ENCODE data around the gene FARS2.

The FARS2 gene

GRCh38 chr6:5388326-5388725 is 127.0 kb downstream of the FARS2 start:
- DNase-seq: no peak

DNA sequence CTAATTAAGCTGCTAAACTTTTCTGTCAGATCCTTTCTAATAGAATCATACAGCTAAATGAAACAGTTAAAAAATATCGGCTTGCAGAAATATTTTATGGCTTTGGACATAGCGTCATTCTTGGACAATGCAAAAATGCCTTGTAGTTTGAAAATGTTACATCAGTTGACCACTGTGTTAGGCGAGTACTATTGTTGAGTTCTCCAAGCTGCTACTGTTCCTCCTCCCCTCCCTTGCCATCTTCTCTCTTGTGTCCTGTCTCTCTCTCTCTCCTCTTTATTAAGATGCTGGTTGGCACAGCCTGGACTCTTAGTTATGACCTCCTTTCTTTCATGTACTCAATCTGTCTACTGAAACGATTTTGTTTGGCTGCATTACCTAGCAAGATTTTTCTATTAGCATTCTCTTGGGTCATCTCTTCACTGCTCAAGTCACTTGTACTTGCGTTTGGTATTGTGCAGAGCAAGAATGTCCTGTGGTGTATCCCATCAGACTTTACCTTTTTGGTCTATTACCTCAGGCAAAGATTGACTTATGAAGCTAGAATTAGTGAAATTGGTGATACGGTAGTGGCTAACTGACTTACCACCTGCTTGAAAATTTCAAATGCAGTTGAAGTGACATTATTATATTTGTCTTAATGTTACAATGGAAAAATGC is 127.9 kb downstream of the FARS2 start:
- no peak for DNase-seq

DNA sequence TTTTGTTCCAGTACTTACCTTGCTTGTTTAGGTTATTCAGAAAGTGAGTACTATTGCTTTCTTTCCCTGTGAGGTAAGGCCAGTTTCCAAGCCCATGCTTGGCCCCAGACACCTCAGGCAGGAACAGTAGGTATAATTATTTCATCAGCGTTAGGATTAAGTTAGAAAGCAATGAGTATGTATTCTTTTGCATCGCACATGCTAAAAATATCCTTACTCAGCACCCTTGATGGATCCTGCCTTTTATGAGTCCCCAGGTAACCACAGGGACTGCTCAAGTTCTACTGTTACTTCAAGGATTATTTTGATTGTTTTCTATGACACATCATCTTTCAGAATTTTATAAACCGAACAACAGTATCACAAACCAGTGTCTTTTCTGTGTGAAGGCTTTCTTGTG is 128.9 kb downstream of the FARS2 start:
- no peak for DNase-seq

GRCh38 chr6:5394280-5394679 is 133.0 kb downstream of the FARS2 start:
- DNase-seq: no peak

- no peak for DNase-seq
These were observed 134.4 kb downstream of the FARS2 start for GRCh38 chr6:5395719-5396118.

GRCh38 chr6:5398530-5398929 is 137.2 kb downstream of the FARS2 start:
- DNase-seq: no peak

DNA sequence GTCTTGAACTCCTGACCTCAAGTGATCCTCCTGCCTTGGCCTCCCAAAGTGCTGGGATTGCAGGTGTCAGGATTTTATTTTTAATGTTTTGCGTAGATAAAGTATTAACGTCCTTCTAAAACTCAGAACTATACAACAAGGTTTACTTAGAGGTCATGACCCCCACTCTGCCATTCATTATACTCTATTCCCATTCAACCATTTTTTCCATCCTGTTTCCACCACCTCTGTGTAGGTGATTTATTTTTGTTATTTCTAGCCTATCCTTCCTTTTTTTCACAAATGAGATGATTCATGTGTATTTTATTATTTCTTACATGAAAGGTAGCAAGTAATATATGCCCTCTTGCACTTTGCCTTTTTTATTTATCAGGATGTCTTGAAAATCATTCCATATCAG is 138.1 kb downstream of the FARS2 start:
- DNase-seq: no peak

DNA sequence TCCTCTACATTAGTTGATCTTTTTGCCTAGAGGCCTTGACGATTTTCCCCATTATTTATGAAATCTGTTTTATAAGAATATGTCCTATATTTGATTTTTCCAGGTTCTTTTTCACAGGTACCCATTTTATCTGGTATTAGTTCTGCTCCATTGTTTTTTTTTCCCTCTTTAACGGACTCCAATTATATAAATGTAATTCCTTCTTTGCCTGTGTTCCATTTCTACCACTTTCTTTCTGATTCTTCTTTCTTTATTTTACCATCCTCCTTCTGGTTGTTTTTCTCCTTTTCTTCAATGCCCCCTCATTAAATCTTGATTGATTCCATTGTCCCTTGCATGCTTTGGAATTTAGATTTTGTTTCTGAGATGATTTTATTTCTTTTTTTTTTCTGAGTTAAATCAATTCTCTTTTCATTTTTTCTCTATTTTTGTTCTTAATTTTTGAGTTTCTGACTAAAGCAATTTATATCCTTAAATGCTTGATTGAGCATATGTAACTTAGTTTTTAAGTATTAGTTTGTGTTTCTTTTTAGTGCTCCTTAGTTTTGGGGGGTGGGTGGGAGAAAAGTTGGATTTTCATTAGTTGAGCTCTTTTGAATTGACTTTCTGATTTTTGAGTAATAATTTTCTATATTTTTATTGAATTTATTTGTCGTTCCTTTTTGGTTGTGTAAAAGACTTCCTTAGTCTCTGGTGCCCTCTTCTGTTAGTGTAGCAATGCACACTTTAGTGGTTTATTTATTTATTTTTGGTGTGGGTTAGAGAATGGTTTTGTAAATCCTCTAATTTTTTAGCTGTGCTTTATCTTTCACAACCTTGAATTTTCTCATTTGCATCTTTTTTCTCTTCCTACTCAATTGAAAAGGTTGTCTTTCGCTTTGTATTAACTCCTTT is 140.8 kb downstream of the FARS2 start:
- DNase-seq: no peak

DNA sequence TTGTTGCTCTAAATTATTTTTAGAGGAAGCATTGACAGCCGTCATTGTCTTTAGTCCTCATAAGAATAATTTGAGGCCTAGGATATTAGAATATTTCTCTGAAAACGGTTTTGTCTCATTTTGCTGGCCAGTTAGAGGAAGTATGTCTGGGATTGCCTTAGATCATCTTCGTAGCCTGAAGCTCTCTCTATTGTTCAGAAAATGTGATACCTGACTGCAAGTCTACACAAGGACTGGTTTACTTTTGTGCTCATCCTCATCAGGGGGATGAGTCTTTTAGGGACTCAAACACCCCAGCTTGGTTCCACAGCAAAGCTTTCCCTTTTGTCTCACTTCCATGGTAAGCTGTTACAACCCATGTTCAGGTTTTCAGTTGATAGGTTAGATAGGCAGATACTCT is 141.8 kb downstream of the FARS2 start:
- DNase-seq: no peak

GRCh38 chr6:5403609-5404008 is 142.3 kb downstream of the FARS2 start:
- DNase-seq: no peak

DNA sequence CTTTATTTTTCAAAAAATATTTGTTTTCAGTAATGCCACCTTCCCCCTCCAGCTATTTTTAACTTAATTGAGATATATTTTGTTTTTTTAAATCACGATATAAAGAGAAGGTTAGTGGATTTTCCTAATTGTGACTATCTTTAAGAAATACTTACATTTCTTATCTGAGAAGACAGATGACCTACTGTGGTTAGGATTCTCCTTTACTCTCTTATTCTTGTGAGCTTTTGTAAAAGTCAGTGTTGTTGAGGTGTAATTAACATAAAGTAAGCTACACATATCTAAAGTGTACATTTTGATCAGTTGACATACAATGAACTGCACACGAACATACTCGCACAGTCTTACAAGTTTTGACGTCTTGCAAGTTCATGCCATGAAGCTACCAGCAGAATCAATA is 144.7 kb downstream of the FARS2 start:
- no peak for DNase-seq

GRCh38 chr6:5411414-5411813 is 150.1 kb downstream of the FARS2 start:
- no peak for DNase-seq

DNA sequence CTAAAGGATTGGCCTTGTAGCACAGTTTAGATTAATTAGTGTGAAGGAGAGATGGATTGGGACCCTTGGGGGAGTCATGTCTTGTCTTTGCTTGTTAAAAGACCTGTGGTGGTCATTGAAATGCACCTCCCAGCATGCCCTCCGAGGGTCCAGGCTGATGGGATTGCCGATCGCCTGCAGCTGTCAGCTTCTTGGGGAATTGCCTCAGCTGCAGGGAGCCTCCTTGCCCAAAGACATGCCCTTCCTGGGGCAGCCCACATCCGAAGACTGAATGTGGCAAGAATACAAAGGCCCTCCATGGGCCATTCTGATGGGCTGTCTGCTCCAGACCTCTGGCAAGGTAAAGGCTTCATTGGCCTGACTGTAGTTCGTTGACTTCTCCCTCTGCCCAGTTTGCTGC is 150.7 kb downstream of the FARS2 start:
- DNase-seq: no peak

DNA sequence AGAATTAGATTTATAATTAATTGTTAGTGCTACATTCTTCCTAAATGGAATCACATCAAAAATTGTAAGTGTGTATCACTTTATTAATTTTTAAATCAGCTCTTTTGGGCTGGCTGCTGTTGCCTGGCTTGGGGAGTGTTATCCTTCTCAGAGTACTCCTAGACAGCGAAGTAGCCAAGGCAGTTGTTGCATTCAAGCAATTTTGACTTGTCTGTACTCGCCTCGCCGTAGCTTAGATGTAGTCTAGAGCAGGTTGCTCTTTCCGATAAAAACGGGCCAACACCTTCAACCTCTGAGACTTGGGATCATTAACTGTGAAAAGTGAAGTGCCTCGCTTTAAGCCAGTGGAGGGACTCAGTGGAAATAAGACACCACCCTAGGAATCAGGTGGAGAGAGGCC is 151.3 kb downstream of the FARS2 start:
- no peak for DNase-seq

GRCh38 chr6:5416250-5416649 is 154.9 kb downstream of the FARS2 start:
- no peak for DNase-seq

- no peak for DNase-seq
These were observed 161.1 kb downstream of the FARS2 start for GRCh38 chr6:5422321-5422915.

- DNase-seq: no peak
These were observed 161.9 kb downstream of the FARS2 start for GRCh38 chr6:5423251-5423650.

DNA sequence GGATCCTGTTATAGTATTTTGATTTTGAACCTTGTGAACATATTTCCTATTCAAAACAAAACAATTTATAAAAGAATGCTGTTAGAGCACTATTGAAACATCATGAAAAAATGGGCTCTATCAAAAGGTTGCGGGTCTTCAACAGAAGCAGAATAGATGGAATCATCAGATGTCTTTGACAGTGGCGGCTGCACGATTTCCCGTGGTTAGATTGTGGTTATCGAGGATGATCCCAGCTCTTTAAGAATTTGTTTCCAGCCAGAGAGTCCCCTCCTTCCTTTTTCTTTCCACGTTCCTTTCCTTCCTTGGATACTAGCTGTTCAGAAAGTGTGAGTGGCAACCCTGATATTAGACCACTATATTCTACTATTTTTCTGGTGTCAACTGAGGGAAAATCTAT is 163.4 kb downstream of the FARS2 start:
- DNase-seq: no peak

GRCh38 chr6:5425267-5425666 is 164.0 kb downstream of the FARS2 start:
- no peak for DNase-seq

DNA sequence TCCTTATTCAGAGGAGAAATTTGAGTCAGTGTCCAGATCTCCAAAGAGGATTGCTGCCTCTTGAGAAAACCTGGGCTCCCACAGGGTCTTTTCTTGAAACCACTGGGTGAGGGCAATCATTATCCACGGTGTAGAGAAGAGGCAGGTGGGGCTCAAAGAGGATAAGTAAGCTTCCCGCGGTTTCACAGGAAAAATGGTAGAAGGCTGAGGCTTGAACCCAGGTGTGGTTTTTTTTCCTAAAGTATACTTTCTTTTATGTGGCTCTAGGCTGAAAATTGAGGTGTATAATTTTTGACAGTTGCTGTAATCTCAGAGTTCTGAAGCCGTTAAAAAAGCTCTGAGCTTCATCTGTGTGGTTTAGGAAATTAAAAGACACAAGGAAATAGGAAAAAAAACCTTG is 164.5 kb downstream of the FARS2 start:
- no peak for DNase-seq

DNA sequence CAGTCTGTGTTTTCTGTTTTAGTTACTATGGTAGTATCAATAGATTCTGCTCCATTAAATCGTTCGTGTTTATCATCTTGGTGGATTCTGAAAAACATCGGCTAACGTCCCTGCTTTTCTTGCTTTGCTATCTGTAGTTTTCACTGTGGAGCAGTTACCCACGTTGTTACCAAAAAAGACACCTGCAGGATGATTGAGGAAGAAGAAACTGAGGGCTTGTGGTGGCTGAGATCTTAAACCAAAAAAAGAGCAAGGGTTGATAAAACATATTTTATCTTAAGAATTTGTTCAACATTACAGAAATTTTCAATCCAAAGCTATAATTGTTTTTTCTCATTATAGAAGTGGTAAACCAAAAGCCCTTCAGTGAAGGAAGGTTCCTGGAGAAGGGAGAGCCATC is 166.3 kb downstream of the FARS2 start:
- no peak for DNase-seq

DNA sequence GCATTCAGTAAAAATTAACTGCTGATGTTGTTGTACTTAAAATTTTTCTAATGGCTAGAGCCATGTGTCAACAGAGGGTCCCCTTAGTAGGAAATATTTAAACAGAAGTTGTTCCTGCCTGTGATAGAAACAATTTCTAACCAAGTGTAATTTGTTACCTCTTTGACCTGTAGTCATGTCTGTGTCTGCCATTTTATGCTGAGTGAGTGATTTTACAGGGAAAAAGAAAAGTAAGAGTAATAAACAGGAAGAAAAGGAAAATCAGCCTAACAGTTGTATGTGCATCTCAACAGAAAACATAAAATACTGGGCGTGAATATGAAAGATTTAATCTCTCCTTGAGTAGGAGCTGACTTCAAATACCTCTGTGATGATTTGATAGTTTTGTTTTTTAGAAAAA is 172.0 kb downstream of the FARS2 start:
- no peak for DNase-seq

DNA sequence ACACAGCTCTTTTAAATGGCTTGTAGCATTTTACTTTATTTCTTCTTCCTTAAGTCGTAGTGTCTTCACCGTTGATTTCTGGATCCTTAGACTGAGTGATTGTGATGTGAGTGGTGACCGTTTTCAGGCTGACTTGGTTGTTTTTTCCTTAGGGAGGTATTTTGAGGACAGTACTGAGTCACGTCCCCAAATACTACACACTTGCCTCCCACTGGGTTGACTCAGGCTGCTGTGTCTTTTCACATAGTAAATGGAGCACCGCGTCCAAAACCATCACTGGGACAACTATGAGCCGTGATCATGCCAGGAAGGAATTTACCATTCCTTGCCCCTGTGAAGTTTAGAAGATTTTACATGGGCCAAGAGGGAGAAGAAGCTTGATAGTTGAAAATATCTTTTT is 174.1 kb downstream of the FARS2 start:
- no peak for DNase-seq

DNA sequence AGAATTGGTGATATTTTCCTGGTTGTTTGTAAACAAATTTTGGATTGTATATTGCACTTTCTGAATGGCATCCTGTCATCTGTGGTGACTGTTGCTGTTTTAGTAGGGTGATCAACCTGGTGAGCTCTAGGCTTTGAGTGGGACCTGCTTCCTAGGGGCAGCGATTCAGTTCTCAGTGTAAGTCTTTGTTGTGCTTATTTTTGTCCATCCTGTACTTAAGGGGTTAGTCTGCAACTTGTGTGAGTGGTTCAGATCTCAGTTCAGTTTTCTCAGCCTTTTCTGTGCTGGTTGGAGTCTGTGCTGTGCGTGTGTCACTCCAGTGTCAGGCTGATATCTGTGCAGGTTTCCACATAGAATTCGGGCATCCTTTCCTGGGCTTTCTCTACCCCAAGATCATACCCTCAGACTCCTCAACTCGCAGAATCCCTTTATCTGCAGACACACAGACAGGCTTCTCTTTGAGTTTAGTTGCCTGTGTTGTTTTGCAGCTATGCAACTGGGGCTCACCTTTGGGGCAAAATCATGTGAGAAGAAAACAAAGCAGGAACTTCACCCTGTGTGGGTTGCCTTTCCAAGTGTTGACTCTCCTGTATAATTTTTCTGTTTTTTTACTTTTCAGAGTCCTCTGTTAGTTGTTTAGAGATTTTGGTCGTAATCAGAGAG is 177.7 kb downstream of the FARS2 start:
- DNase-seq: no peak
